ENCODE measurements around the gene PROS1.
"Not testable (repeated sequence)": the region's sequence is repeated elsewhere in the genome, so short reads cannot be mapped to it uniquely, and the experiment has no call there.

DNA sequence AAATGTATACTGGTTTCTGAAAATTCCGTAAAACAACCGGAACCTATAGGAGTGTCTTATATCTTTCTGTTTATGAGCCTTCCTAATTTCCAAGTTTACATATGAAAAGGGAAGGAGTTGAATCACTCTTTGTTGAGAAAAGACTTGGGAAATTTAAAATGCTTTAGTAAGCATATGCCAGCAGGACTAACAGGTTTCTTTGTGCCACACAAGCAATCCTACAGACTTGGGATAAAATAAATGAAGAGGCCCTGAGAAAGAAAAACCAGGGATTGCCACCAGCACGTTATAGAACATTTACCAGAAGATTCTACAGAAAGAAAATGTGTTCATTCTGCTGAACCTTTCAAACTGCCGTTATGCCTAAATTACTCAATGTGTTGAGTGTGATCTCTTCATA is 96.3 kb downstream of the PROS1 start:
- TF ChIP-seq, protein P1, sequence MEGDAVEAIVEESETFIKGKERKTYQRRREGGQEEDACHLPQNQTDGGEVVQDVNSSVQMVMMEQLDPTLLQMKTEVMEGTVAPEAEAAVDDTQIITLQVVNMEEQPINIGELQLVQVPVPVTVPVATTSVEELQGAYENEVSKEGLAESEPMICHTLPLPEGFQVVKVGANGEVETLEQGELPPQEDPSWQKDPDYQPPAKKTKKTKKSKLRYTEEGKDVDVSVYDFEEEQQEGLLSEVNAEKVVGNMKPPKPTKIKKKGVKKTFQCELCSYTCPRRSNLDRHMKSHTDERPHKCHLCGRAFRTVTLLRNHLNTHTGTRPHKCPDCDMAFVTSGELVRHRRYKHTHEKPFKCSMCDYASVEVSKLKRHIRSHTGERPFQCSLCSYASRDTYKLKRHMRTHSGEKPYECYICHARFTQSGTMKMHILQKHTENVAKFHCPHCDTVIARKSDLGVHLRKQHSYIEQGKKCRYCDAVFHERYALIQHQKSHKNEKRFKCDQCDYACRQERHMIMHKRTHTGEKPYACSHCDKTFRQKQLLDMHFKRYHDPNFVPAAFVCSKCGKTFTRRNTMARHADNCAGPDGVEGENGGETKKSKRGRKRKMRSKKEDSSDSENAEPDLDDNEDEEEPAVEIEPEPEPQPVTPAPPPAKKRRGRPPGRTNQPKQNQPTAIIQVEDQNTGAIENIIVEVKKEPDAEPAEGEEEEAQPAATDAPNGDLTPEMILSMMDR (IDR thresholded peaks at IDR 0.05), result not testable (repeated sequence)
- TF ChIP-seq POLR2A (IDR thresholded peaks at IDR 0.05), result not testable (repeated sequence)
